ENCODE measurements around the gene PKP3.

The PKP3 gene

DNA sequence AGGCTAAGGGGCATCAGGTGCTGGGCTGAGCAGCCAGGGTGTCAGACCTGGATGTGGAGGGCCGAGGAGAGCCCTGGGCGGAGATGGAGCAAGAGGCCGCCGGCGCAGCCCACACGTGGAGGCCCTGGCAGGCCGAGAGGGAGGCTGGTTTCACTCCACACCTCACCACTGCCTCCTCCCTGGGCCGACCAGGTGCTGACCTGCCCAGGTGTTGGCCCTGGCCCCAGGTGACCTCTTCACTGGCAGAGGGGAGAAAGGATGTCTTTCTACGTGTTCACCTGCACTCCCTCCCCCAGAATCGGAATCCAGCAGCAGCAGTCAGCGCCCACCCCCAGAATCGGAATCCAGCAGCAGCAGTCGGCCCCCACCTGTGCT is 47.0 kb downstream of the PKP3 start:
- peak overlapping the region; percentile 57 for H3K4me3 ChIP-seq (ENCODE audit: low read depth, low read length)
- no peak for TF ChIP-seq CTCF (IDR thresholded peaks at IDR 0.05; ENCODE audit: borderline replicate concordance, insufficient read depth, low read depth, low read length)

DNA sequence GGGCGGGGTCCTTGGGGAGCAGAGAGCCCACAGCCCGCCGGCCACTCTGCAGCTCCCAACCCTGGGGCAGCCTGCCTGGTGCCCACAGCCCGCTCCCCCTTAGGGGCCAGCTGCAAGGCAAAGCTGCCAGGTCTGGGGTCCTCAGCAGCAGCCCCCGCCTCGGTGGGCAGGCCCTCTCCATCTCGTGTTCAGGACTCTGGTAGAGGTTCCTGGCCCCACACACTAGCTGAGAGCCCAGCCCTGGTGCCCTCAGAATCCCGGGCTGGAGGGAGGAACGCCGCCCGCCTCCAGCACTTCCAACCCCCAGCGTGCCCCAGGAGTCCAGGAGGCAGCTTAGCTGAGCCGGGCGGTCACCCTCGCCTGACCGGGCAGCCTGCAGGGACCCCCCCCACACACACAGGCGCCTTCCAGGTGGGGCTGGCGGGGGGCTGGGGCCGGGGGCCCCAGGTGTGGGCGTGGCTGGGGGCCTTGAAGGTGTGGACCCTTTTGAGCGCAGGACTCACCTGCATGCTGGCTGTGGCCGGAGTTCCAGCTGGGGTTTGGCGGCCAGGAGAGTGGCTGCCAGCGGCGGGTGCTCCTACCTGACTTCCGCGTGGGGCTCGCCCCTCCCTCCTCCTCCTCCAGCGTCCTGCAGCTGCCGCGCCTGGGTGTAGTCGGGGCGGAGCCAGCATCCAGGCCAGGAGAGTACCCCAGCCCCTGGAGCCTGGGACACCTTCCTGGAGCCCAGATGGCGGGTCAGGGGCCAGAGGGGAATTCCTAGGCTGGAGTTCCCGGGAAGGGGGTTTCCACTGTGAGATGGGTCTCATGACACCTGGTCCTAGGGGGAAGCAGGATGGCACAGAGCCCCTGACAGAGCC is 47.6 kb downstream of the PKP3 start, which contains the start of gene ANO9:
TSS of gene ANO9 (minus strand) at position 594 of the 857 bp plus-strand sequence. CDS start at position 509, 85 bp downstream.
- H3K4me3 ChIP-seq (ENCODE audit: low read depth, low read length) = peak within 1 kb of the TSS; percentile 57
- no peak for TF ChIP-seq CTCF (IDR thresholded peaks at IDR 0.05; ENCODE audit: borderline replicate concordance, insufficient read depth, low read depth, low read length)

DNA sequence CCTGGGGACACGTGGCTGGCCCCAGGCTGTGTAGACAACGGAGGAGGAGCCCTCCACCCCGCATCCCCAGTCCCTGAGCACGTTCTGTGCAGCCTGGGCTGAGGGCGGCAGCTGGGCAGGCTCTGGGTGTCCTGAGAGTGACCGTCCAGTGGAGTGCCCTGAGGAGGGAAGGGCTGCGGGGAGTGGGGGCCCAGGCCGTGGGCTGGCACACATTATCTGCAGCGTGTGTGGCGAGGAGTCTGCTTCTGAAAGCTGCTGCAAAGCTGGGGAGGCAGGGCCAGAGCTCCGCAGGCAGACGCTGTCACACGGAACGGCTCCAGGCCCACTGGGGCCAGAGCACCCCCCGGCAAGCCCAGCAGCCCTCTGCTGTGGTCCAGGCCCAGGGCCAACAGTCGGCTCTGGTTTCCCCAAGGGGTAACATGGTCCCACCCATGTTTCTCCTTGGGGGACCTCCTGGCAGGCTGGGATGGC is 48.6 kb downstream of the PKP3 start:
- TF ChIP-seq CTCF (IDR thresholded peaks at IDR 0.05; ENCODE audit: borderline replicate concordance, insufficient read depth, low read depth, low read length) = no peak
- no peak overlapping the region for H3K4me3 ChIP-seq (ENCODE audit: low read depth, low read length)

DNA sequence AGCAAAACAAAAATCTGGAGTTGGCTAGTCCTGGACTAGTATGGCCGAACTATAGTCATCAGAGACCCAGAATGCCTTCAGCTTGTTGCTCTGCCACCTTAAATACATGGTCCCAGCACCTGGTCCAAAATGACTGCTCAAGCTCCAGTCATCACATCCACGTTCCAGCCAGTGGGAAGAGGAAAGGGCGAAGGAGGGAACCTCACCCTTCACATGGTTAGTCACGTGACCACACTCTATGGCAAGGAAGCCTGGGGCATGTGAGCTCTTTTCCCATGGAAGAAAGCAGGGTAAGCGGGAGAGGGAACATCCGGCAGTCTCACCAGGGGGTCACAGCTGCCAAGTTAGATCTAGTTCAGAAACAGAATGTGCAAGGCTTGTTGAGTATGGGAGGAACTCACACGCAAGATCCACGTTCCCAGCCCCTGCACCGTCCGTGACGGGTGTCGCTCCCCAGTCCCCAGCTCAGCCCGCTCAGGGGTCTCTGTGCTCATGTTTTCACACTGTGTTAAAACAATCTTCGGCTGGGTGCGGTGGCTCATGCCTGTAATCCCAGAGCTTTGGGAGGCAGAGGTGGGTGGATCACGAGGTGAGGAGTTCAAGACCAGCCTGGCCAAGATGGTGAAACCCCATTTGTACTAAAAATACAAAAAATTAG is 49.7 kb downstream of the PKP3 start:
- H3K4me3 ChIP-seq (ENCODE audit: low read depth, low read length) = no peak overlapping the region
- TF ChIP-seq CTCF (IDR thresholded peaks at IDR 0.05; ENCODE audit: borderline replicate concordance, insufficient read depth, low read depth, low read length) = no peak

- no peak overlapping the region for H3K4me3 ChIP-seq (ENCODE audit: low read depth, low read length)
- TF ChIP-seq CTCF (IDR thresholded peaks at IDR 0.05; ENCODE audit: borderline replicate concordance, insufficient read depth, low read depth, low read length) = no peak
Measured at GRCh38 chr11:444396-445144, 50.6 kb downstream of the PKP3 start.

DNA sequence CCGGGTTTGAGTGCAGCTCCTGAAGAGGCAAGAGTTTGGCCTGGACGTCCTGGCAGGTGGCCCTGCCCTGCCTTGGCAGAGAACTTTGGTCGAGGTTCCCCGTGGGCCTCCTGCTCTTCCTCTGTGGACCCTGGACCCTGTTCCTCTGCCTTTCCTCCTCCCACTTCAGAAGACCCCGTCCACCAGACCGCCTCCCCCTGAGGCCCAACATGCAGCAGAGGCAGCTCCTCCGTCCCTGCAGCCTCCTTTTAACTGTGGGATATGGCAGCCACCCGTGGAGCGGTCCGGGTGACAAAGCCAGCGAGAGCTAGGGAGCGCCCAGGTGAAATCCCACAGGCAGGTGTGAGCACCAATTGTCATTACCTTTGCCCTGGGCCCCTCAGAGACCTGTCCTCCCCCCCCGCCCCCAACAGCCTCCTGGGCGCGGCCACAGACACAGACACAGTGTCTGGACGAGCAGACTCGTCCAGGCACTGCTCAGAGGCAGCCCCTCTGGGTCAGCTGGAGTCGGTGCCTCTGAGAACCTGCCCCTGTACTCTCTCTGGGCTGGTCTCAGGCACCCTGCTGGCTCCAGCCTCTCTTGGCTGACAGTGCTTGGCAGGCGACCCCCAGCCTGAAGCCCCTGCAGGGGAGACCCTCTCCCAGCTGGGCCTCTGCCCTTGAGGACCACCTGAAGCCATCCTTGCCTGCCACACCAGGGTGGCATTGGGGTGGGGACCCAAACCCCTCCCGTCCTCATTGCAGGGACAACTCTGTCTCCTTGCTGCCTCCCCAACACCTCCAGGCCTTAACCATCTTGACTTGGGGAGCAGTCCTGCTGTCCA is 52.0 kb downstream of the PKP3 start:
- TF ChIP-seq CTCF (IDR thresholded peaks at IDR 0.05; ENCODE audit: borderline replicate concordance, insufficient read depth, low read depth, low read length) = no peak
- H3K4me3 ChIP-seq (ENCODE audit: low read depth, low read length) = no peak overlapping the region
